ENCODE results near the gene GDI1. TPM values are rescaled to one million over a fixed set of nuclear protein-coding genes. Genes with fewer than 3 reads are reported as not detected.

Gene GDI1
- total and polyA plus RNA-seq, 8 donors: 45.7 to 178 (median 66.5) TPM

GRCh38 chrX:154478728-154479622 lies 42.0 kb downstream of the GDI1 start, which contains the start of gene LAGE3:
TSS of gene LAGE3 (minus strand) at chrX:154479281. CDS start at chrX:154478915, 366 bp downstream.
- 4 to 53% (median 9%) methylated on average over 23 to 80 of the region's 85 CpGs for WGBS, 5 donors

DNA sequence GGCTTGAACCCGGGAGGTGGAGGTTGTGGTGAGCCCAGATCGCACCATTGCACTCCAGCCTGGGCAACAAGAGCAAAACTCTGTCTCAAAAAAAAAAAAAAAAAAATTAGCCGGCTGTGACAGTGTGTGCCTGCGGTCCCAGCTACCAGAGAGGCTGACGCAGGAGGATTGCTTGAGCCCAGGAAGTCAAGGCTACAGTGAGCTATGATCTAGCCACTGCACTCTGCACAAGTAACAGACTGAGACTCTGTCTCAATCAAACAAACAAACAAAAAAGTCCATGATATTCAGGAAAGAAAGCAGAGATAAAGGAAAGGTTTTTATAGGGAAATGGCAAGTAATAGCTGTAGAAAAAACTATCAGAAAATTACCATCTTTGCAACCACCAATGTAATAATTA lies 44.2 kb downstream of the GDI1 start:
- Histone ChIP-seq H3K9me3 (no peaks in the 10 kb centered on the region), H3K27ac (no peak overlapping the region), H3K4me3 (no peak overlapping the region), H3K4me1 (peaks cover 4 to 40% (median 28%) of the 10 kb centered on the region in 4 donors), H3K27me3 (no peaks in the 10 kb centered on the region), H3K36me3 (peaks cover 0 to 20% (median 13%) of the 10 kb centered on the region in 4 donors)
- intact Hi-C loops (cut with DNase I; ENCODE audit: low total_unique reads): no loop called here
- TF ChIP-seq POLR2A (IDR thresholded peaks at IDR 0.05): no peak
- TF ChIP-seq, protein P1, sequence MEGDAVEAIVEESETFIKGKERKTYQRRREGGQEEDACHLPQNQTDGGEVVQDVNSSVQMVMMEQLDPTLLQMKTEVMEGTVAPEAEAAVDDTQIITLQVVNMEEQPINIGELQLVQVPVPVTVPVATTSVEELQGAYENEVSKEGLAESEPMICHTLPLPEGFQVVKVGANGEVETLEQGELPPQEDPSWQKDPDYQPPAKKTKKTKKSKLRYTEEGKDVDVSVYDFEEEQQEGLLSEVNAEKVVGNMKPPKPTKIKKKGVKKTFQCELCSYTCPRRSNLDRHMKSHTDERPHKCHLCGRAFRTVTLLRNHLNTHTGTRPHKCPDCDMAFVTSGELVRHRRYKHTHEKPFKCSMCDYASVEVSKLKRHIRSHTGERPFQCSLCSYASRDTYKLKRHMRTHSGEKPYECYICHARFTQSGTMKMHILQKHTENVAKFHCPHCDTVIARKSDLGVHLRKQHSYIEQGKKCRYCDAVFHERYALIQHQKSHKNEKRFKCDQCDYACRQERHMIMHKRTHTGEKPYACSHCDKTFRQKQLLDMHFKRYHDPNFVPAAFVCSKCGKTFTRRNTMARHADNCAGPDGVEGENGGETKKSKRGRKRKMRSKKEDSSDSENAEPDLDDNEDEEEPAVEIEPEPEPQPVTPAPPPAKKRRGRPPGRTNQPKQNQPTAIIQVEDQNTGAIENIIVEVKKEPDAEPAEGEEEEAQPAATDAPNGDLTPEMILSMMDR (IDR thresholded peaks at IDR 0.05): no peak
- TF ChIP-seq POLR2AphosphoS5 (IDR thresholded peaks at IDR 0.05): no peak
- no peak for TF ChIP-seq EP300 (IDR thresholded peaks at IDR 0.05)
- WGBS, 5 donors: 79 to 93% (median 84%) methylated on average over 4 to 5 of the region's 5 CpGs
- no peak for DNase-seq

More at GRCh38 chrX:154478728-154479622, 42.0 kb downstream of the GDI1 start, which contains the start of gene LAGE3:
- Histone ChIP-seq H3K36me3 (peaks cover 0 to 8% (median 3%) of the 10 kb centered on the region in 4 donors), H3K9me3 (no peaks in the 10 kb centered on the region), H3K27ac (peak within 1 kb of the TSS; percentile 80 to 93 (median 87)), H3K27me3 (no peaks in the 10 kb centered on the region), H3K4me1 (peaks cover 4 to 23% (median 9%) of the 10 kb centered on the region in 4 donors), H3K4me3 (peak within 1 kb of the TSS; percentile 43 to 54 (median 50))
- TF ChIP-seq POLR2AphosphoS5 (IDR thresholded peaks at IDR 0.05) (peak; percentile 42 to 71 (median 52)), POLR2A (IDR thresholded peaks at IDR 0.05) (no peak)
- peak; percentile 95 to 97 for DNase-seq
- intact Hi-C loops (cut with DNase I; ENCODE audit: low total_unique reads): no loop called here

- H3K4me3 ChIP-seq: no peak overlapping the region
- intact Hi-C loops (cut with DNase I; ENCODE audit: low total_unique reads): no loop called here
- peaks cover 0 to 20% (median 13%) of the 10 kb centered on the region in 4 donors for H3K36me3 ChIP-seq
- peaks cover 4 to 40% (median 30%) of the 10 kb centered on the region in 4 donors for H3K4me1 ChIP-seq
- TF ChIP-seq EP300 (IDR thresholded peaks at IDR 0.05): no peak
- no peak for TF ChIP-seq POLR2AphosphoS5 (IDR thresholded peaks at IDR 0.05)
- TF ChIP-seq, protein P1 (IDR thresholded peaks at IDR 0.05): no peak
- no peak for TF ChIP-seq POLR2A (IDR thresholded peaks at IDR 0.05)
- no peaks in the 10 kb centered on the region for H3K27me3 ChIP-seq
- 70 to 85% (median 77%) methylated on average over 13 to 14 of the region's 14 CpGs for WGBS, 5 donors
- no peaks in the 10 kb centered on the region for H3K9me3 ChIP-seq
- H3K27ac ChIP-seq: no peak overlapping the region
- DNase-seq: no peak
Observed at GRCh38 chrX:154481911-154482601, 45.1 kb downstream of the GDI1 start.

DNA sequence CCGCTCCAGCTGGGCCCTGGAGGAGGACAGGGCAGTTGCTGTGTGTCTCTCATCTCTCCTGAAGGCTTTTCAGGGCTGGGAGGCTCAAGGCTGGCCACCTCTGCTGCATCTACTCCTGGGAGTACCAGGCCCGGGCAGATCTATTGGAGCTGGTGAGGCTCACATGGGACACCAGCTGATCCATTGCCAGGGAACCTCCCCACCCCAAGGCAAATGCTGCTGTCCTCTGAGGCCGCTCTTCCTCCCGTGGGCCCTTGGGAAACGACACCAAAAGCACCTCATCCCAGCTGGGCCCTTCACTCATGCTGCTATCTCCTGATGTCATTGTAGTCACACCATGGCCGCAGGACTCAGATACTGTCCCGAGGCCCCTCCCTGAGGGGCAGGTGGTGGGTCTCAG lies 45.8 kb downstream of the GDI1 start:
- Histone ChIP-seq H3K27me3 (no peaks in the 10 kb centered on the region), H3K4me1 (peaks cover 4 to 40% (median 33%) of the 10 kb centered on the region in 4 donors), H3K9me3 (no peaks in the 10 kb centered on the region), H3K27ac (no peak overlapping the region), H3K4me3 (no peak overlapping the region), H3K36me3 (peaks cover 0 to 25% (median 17%) of the 10 kb centered on the region in 4 donors)
- DNase-seq: no peak
- TF ChIP-seq POLR2AphosphoS5 (IDR thresholded peaks at IDR 0.05) (no peak), EP300 (IDR thresholded peaks at IDR 0.05) (no peak), POLR2A (IDR thresholded peaks at IDR 0.05) (no peak)
- TF ChIP-seq, protein P1 (IDR thresholded peaks at IDR 0.05): no peak
- intact Hi-C loops (cut with DNase I; ENCODE audit: low total_unique reads): no loop called here
- WGBS, 5 donors: 78 to 100% (median 83%) methylated on average over 1 to 7 of the region's 7 CpGs

Measured in stomach (tissue), 9 donors.